HepG2 (cell line): ENCODE data around the gene RPS8. TPM values are rescaled to one million over a fixed set of nuclear protein-coding genes. Genes with fewer than 3 reads are reported as not detected.
A peak's percentile ranks its signal among the peaks of the same experiment; 100 is the strongest.

Source experiments
- FOXK1 ChIP-seq: sonication (generic); formaldehyde crosslinking; IDR thresholded peaks from 2 replicates; pipeline ENCODE4 v1.4.0; 2020; ENCODE audit warnings: low read depth, missing genetic modification reagents, borderline replicate concordance
- KDM5A ChIP-seq: fragments of 200-600 bp; sonication (generic); IDR thresholded peaks from 2 replicates; pipeline ENCODE4 v1.7.0; 2018; ENCODE audit warnings: antibody characterized with exemption, mild to moderate bottlenecking, low read length, borderline replicate concordance
- MED13 ChIP-seq: sonication (generic); formaldehyde crosslinking; IDR thresholded peaks from 2 replicates; pipeline ENCODE4 v1.5.0; 2020; ENCODE audit warnings: missing genetic modification reagents
- MXI1 ChIP-seq: IDR thresholded peaks from 3 replicates; pipeline ENCODE4 v1.6.1; 2012; ENCODE audit warnings: low read depth, low read length, inconsistent platforms, borderline replicate concordance
- NAIF1 ChIP-seq: sonication (generic); formaldehyde crosslinking; IDR thresholded peaks from 2 replicates; pipeline ENCODE4 v1.5.0; 2020; ENCODE audit warnings: mild to moderate bottlenecking, missing genetic modification reagents, borderline replicate concordance
- PHB2 ChIP-seq: fragments of 450-650 bp; IDR thresholded peaks from 2 replicates; pipeline ENCODE4 v1.6.1; 2018; ENCODE audit not compliant: partially characterized antibody
- PHF5A ChIP-seq: IDR thresholded peaks from one replicate; pipeline ENCODE4 v1.6.1; 2018; ENCODE audit warnings: low read depth, missing genetic modification reagents; ENCODE audit not compliant: unreplicated experiment
- POLR2A ChIP-seq, 2 experiments: IDR thresholded peaks; 2 replicates each; pipeline ENCODE4 v1.6.1; 2011; ENCODE audit warnings: low read depth in 2 of 2, low read length in 2 of 2, mild to moderate bottlenecking in 1 of 2, moderate library complexity in 1 of 2; ENCODE audit not compliant: insufficient read depth in 1 of 2
- PPARG ChIP-seq: conservative IDR thresholded peaks from 2 replicates; pipeline ENCODE4 v1.6.1; 2016; ENCODE audit warnings: missing biosample characterization, missing genetic modification reagents
- SMARCC2 ChIP-seq: fragments of 450-650 bp; IDR thresholded peaks from 2 replicates; pipeline ENCODE4 v1.6.1; 2017; ENCODE audit warnings: antibody characterized with exemption, mild to moderate bottlenecking
- ZFAT ChIP-seq: sonication (generic); formaldehyde crosslinking; conservative IDR thresholded peaks from 2 replicates; pipeline ENCODE4 v1.8.1; 2023; ENCODE audit warnings: missing genetic modification reagents, inconsistent platforms
- ZNF10 ChIP-seq: sonication (generic); formaldehyde crosslinking; IDR thresholded peaks from 2 replicates; pipeline ENCODE4 v1.4.0; 2020; ENCODE audit warnings: mild to moderate bottlenecking, low read depth, missing genetic modification reagents, borderline replicate concordance
- ZNF501 ChIP-seq: sonication (generic); formaldehyde crosslinking; IDR thresholded peaks from 2 replicates; pipeline ENCODE4 v1.5.1; 2020; ENCODE audit warnings: mild to moderate bottlenecking, moderate library complexity, missing genetic modification reagents
- ZNF597 ChIP-seq: sonication (generic); formaldehyde crosslinking; IDR thresholded peaks from 2 replicates; pipeline ENCODE4 v1.5.0; 2020; ENCODE audit warnings: missing genetic modification reagents
- polyA plus RNA-seq, 8 experiments: library from polyadenylated mRNA; depleted of rRNA in 3 of 8; stranded (reverse) in 7 of 8; unstranded in 1 of 8; fragments of >200 nt; fragmentation: Illumina TruSeq in 4 of 8; extraction: Trizol in 4 of 8; gene quantifications; 2 replicates each; pipeline versions ENCODE4 v1.2.1 to v1.2.3, GENCODE V29; 2011 to 2016; ENCODE audit warnings: low read depth in 4 of 8, missing spikeins in 1 of 8, mixed read lengths in 1 of 8; ENCODE audit not compliant: insufficient read depth in 1 of 8
- total RNA-seq, 5 experiments: library from RNA; depleted of rRNA; stranded (reverse); fragments of >200 nt; fragmentation: Illumina TruSeq; extraction: Trizol; gene quantifications; 2 replicates each; pipeline ENCODE4 v1.2.3, GENCODE V29; 2016; ENCODE audit warnings: low read depth in 1 of 5
- TF ChIP-seq, protein P1 (sequence below): sonication (generic); formaldehyde crosslinking; IDR thresholded peaks from 2 replicates; pipeline ENCODE4 v1.5.1; 2020; ENCODE audit warnings: mild to moderate bottlenecking, missing genetic modification reagents, borderline replicate concordance
- TF ChIP-seq, protein P2 (sequence below): IDR thresholded peaks from 2 replicates; pipeline ENCODE4 v1.6.1; 2016; ENCODE audit warnings: mild to moderate bottlenecking
- TF ChIP-seq, protein P3 (sequence below): sonication (generic); formaldehyde crosslinking; IDR thresholded peaks from 2 replicates; pipeline ENCODE4 v1.8.0; 2022; ENCODE audit warnings: mild to moderate bottlenecking, missing genetic modification reagents, borderline replicate concordance
- TF ChIP-seq, protein P4 (sequence below): IDR thresholded peaks from 2 replicates; pipeline ENCODE4 v1.4.0; 2020; ENCODE audit warnings: mild to moderate bottlenecking, missing genetic modification reagents

Gene RPS8
- total and polyA plus RNA-seq, 2 of the 13 experiments (the other 11 are each of a cell fraction or from before 2014, with no cell fraction given), result 2,628 to 2,822 TPM

GRCh38 chr1:44808063-44808937, 33.0 kb downstream of the RPS8 start, which contains the start of gene BTBD19 (continued):
- peak; percentile 62; the same call in 2 of the 3 replicates for TF ChIP-seq MXI1
- no peak; the same call in 1 of the 2 replicates for TF ChIP-seq MED13 (CRISPR knock-in tag)
- TF ChIP-seq ZFAT, result no peak
- TF ChIP-seq SMARCC2, result no peak
- peak; percentile 17 for TF ChIP-seq PHF5A (CRISPR knock-in tag)
- TF ChIP-seq, protein P1, sequence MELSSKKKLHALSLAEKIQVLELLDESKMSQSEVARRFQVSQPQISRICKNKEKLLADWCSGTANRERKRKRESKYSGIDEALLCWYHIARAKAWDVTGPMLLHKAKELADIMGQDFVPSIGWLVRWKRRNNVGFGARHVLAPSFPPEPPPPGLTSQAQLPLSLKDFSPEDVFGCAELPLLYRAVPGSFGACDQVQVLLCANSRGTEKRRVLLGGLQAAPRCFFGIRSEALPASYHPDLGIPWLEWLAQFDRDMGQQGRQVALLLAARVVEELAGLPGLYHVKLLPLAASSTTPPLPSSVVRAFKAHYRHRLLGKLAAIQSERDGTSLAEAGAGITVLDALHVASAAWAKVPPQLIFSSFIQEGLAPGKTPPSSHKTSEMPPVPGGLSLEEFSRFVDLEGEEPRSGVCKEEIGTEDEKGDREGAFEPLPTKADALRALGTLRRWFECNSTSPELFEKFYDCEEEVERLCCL, result no peak
- TF ChIP-seq PPARG (CRISPR knock-in tag), result no peak; the same call in 1 of the 2 replicates
- TF ChIP-seq, protein P2, sequence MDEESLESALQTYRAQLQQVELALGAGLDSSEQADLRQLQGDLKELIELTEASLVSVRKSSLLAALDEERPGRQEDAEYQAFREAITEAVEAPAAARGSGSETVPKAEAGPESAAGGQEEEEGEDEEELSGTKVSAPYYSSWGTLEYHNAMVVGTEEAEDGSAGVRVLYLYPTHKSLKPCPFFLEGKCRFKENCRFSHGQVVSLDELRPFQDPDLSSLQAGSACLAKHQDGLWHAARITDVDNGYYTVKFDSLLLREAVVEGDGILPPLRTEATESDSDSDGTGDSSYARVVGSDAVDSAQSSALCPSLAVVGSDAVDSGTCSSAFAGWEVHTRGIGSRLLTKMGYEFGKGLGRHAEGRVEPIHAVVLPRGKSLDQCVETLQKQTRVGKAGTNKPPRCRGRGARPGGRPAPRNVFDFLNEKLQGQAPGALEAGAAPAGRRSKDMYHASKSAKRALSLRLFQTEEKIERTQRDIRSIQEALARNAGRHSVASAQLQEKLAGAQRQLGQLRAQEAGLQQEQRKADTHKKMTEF (CRISPR knock-in tag), result peak; percentile 11; the same call in 1 of the 2 replicates
- TF ChIP-seq POLR2A (IDR thresholded peaks at IDR 0.05; ENCODE audit: insufficient read depth in 1 of 2, low read depth in 2 of 2, low read length in 2 of 2), result peak in 1 of 2 experiments; percentile 63; a peak in 2 of 4 replicates
- TF ChIP-seq NAIF1 (CRISPR knock-in tag), result 0 out of 2 replicates have a peak, but pooled peaks have one; percentile 25
- no peak for TF ChIP-seq ZNF10 (CRISPR knock-in tag)
- TF ChIP-seq FOXK1 (CRISPR knock-in tag), result peak; percentile 9; the same call in 1 of the 2 replicates
- 0 out of 2 replicates have a peak, but pooled peaks have one; percentile 51 for TF ChIP-seq ZNF501 (CRISPR knock-in tag)
- TF ChIP-seq KDM5A, result peak; percentile 11; the same call in 1 of the 2 replicates
- TF ChIP-seq, protein P3, sequence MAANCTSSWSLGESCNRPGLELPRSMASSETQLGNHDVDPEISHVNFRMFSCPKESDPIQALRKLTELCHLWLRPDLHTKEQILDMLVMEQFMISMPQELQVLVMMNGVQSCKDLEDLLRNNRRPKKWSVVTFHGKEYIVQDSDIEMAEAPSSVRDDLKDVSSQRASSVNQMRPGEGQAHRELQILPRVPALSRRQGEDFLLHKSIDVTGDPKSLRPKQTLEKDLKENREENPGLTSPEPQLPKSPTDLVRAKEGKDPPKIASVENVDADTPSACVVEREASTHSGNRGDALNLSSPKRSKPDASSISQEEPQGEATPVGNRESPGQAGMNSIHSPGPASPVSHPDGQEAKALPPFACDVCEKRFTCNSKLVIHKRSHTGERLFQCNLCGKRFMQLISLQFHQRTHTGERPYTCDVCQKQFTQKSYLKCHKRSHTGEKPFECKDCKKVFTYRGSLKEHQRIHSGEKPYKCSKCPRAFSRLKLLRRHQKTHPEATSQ (CRISPR knock-in tag), result no peak
- no peak for TF ChIP-seq PHB2
- TF ChIP-seq ZNF597 (CRISPR knock-in tag), result peak; percentile 19; the same call in 1 of the 2 replicates
- TF ChIP-seq, protein P4, sequence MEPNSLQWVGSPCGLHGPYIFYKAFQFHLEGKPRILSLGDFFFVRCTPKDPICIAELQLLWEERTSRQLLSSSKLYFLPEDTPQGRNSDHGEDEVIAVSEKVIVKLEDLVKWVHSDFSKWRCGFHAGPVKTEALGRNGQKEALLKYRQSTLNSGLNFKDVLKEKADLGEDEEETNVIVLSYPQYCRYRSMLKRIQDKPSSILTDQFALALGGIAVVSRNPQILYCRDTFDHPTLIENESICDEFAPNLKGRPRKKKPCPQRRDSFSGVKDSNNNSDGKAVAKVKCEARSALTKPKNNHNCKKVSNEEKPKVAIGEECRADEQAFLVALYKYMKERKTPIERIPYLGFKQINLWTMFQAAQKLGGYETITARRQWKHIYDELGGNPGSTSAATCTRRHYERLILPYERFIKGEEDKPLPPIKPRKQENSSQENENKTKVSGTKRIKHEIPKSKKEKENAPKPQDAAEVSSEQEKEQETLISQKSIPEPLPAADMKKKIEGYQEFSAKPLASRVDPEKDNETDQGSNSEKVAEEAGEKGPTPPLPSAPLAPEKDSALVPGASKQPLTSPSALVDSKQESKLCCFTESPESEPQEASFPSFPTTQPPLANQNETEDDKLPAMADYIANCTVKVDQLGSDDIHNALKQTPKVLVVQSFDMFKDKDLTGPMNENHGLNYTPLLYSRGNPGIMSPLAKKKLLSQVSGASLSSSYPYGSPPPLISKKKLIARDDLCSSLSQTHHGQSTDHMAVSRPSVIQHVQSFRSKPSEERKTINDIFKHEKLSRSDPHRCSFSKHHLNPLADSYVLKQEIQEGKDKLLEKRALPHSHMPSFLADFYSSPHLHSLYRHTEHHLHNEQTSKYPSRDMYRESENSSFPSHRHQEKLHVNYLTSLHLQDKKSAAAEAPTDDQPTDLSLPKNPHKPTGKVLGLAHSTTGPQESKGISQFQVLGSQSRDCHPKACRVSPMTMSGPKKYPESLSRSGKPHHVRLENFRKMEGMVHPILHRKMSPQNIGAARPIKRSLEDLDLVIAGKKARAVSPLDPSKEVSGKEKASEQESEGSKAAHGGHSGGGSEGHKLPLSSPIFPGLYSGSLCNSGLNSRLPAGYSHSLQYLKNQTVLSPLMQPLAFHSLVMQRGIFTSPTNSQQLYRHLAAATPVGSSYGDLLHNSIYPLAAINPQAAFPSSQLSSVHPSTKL (CRISPR knock-in tag), result 0 out of 2 replicates have a peak, but pooled peaks have one; percentile 8
